T-helper 1 cell treated with Interleukin-12 subunit alpha and Interleukin-12 subunit beta and Interleukin-4 antibody, amounts not matched to agents 30 μg/mL and 1 μg/mL, for 36 hours (primary cell): Measurements from ENCODE around the gene GPRIN3.

ENCODE experiments used
- H3K27ac Mint-ChIP-seq: one replicate; pipeline ENCODE4 v1.8.0; 2021; ENCODE audit warnings: mild to moderate bottlenecking, mixed read lengths
- H3K27me3 Mint-ChIP-seq: one replicate; pipeline ENCODE4 v1.8.0; 2021; ENCODE audit warnings: low read depth, mixed read lengths
- H3K36me3 Mint-ChIP-seq: one replicate; pipeline ENCODE4 v1.8.0; 2021; ENCODE audit warnings: low read depth, mixed read lengths
- H3K4me1 Mint-ChIP-seq: one replicate; pipeline ENCODE4 v1.8.0; 2021; ENCODE audit warnings: low read depth, mixed read lengths
- H3K4me3 Mint-ChIP-seq: one replicate; pipeline ENCODE4 v1.8.0; 2021; ENCODE audit warnings: mild to moderate bottlenecking, moderate library complexity, mixed read lengths
- H3K9me3 Mint-ChIP-seq: one replicate; pipeline ENCODE4 v1.8.0; 2021; ENCODE audit warnings: mixed read lengths

The GPRIN3 gene

DNA sequence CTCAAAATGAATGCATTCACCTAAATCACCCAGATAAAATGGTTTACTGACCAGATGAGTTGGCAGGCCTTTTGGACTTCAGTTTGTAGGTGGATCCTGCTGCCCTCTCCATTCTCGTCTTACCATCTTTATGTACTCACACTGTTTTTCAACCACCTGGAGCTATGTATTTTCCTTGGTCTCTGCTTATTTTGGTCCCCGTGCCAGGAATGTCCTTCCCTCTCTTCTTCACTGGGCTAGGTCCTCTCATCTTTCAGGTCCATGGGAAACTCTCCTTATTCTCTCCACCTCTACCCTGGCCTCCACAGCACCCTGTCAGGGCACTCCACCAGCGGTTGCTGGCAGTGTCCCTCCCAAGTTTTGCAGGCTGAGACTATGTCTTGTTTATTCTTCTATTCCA lies 2.6 kb downstream of the GPRIN3 start:
- H3K4me1 Mint-ChIP-seq = peaks cover 58% of the 10 kb centered on the region
- H3K9me3 Mint-ChIP-seq = no peaks in the 10 kb centered on the region
- H3K27me3 Mint-ChIP-seq = no peaks in the 10 kb centered on the region

GRCh38 chr4:89303814-89304388 lies 3.7 kb downstream of the GPRIN3 start:
- Mint-ChIP-seq H3K36me3 (peaks cover 40% of the 10 kb centered on the region), H3K9me3 (no peaks in the 10 kb centered on the region), H3K27me3 (no peaks in the 10 kb centered on the region), H3K4me1 (peaks cover 60% of the 10 kb centered on the region), H3K4me3 (peak overlapping the region; percentile 97), H3K27ac (peak overlapping the region; percentile 88)

More for the DNA sequence above, 2.6 kb downstream of the GPRIN3 start:
- peak overlapping the region; percentile 76 for H3K27ac Mint-ChIP-seq
- peak overlapping the region; percentile 97 for H3K4me3 Mint-ChIP-seq
- H3K36me3 Mint-ChIP-seq = peaks cover 37% of the 10 kb centered on the region

DNA sequence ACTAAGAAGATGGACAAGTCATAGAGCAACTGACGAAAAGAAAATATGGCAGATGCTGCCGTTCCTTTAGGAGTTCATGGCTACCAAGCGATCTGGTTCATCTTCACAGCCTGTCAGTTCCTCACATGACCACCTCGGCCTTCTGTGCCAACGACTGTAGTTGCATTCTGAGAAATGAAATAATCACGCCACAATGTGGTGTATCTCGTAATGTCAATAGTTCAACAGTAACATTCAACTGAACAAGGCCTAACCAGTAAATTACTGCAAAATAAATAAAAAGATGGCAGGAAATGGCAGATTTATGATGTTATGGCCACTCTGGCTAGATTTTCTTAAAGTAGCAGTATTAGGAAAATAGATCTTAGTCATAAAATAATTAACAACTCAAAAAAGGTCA lies 4.4 kb downstream of the GPRIN3 start:
- H3K4me3 Mint-ChIP-seq = peak overlapping the region; percentile 89
- H3K9me3 Mint-ChIP-seq = no peaks in the 10 kb centered on the region
- H3K27me3 Mint-ChIP-seq = no peaks in the 10 kb centered on the region
- peak overlapping the region; percentile 96 for H3K27ac Mint-ChIP-seq
- H3K36me3 Mint-ChIP-seq = peaks cover 40% of the 10 kb centered on the region
- H3K4me1 Mint-ChIP-seq = peaks cover 61% of the 10 kb centered on the region

- Mint-ChIP-seq H3K36me3 (peaks cover 45% of the 10 kb centered on the region), H3K27me3 (no peaks in the 10 kb centered on the region), H3K9me3 (no peaks in the 10 kb centered on the region), H3K4me1 (peaks cover 70% of the 10 kb centered on the region), H3K27ac (peak overlapping the region; percentile 98), H3K4me3 (peak overlapping the region; percentile 80)
These were observed 5.7 kb downstream of the GPRIN3 start for GRCh38 chr4:89301902-89302301.

- Mint-ChIP-seq H3K9me3 (no peaks in the 10 kb centered on the region), H3K36me3 (peaks cover 41% of the 10 kb centered on the region), H3K4me3 (peak overlapping the region; percentile 80), H3K4me1 (peaks cover 74% of the 10 kb centered on the region), H3K27me3 (no peaks in the 10 kb centered on the region), H3K27ac (peak overlapping the region; percentile 98)
These were observed 6.6 kb downstream of the GPRIN3 start for GRCh38 chr4:89301003-89301402.

DNA sequence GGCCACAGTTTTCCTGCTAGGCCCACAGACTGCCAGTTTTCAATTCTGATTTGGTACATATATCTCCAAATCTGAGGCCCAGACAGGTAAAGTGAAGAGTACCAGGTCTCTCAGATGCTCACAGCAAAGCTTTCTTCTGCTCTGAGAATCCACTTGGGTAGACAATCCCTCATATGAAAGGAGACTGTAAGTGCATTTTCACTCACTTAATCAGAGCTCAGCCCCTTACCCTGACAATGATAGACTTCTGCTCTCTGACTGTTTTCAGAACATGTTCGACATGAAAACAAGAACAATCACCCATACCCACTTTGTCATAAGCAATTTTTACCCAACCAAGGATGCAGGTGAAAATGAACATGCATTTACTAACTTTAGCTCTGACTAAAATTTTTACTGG lies 7.1 kb downstream of the GPRIN3 start:
- Mint-ChIP-seq H3K4me3 (peak overlapping the region; percentile 88), H3K9me3 (no peaks in the 10 kb centered on the region), H3K27ac (peak overlapping the region; percentile 98), H3K27me3 (no peaks in the 10 kb centered on the region), H3K36me3 (peaks cover 36% of the 10 kb centered on the region), H3K4me1 (peaks cover 69% of the 10 kb centered on the region)

- H3K4me1 Mint-ChIP-seq = peaks cover 69% of the 10 kb centered on the region
- peak overlapping the region; percentile 88 for H3K4me3 Mint-ChIP-seq
- H3K27ac Mint-ChIP-seq = peak overlapping the region; percentile 98
- H3K27me3 Mint-ChIP-seq = no peaks in the 10 kb centered on the region
- H3K36me3 Mint-ChIP-seq = peaks cover 35% of the 10 kb centered on the region
- no peaks in the 10 kb centered on the region for H3K9me3 Mint-ChIP-seq
These were observed 7.5 kb downstream of the GPRIN3 start for GRCh38 chr4:89300060-89300459.

DNA sequence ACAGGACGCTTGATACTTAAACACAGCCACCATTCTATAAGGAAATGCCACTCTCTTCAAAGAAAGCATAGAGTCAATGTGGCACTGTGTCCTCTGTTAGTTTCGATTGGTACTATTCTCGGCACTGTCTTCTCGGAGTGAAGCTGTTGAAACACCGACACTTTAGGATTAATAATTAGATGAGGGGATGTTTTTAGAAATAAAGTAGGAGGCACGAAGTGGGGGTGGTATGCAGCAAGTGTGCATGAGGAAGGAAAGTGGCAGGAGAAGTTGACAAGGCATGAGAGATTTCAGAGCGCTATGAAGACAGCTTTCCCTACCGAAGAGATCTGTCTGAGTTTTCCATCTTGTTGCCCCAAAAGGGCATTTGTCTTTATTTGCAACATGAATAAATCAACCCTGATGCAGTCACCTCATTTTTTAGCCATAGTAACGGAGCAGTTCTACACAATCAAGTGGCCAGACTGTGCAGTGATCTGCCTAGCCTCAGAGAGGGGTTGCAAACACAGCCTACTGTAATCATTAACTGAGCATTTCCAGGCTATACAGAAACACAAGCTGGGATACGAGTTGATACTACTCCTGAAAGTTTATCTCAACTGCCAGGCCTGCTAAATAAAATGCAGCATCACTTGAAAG lies 8.3 kb downstream of the GPRIN3 start:
- Mint-ChIP-seq H3K4me3 (peak overlapping the region; percentile 88), H3K27me3 (no peaks in the 10 kb centered on the region), H3K4me1 (peaks cover 70% of the 10 kb centered on the region), H3K27ac (peak overlapping the region; percentile 98), H3K9me3 (no peaks in the 10 kb centered on the region), H3K36me3 (peaks cover 34% of the 10 kb centered on the region)

- Mint-ChIP-seq H3K9me3 (no peaks in the 10 kb centered on the region), H3K4me1 (peaks cover 69% of the 10 kb centered on the region), H3K27me3 (no peaks in the 10 kb centered on the region), H3K4me3 (peak overlapping the region; percentile 88), H3K36me3 (peaks cover 30% of the 10 kb centered on the region), H3K27ac (peak overlapping the region; percentile 98)
These were observed 8.8 kb downstream of the GPRIN3 start for GRCh38 chr4:89298788-89299152.

GRCh38 chr4:89298155-89298554 lies 9.4 kb downstream of the GPRIN3 start:
- peak overlapping the region; percentile 88 for H3K4me3 Mint-ChIP-seq
- peaks cover 31% of the 10 kb centered on the region for H3K36me3 Mint-ChIP-seq
- H3K27me3 Mint-ChIP-seq = no peaks in the 10 kb centered on the region
- peaks cover 71% of the 10 kb centered on the region for H3K4me1 Mint-ChIP-seq
- H3K9me3 Mint-ChIP-seq = no peaks in the 10 kb centered on the region
- H3K27ac Mint-ChIP-seq = peak overlapping the region; percentile 98

GRCh38 chr4:89296896-89297295 lies 10.7 kb downstream of the GPRIN3 start:
- Mint-ChIP-seq H3K9me3 (no peaks in the 10 kb centered on the region), H3K27ac (peak overlapping the region; percentile 82), H3K4me3 (peak overlapping the region; percentile 26), H3K4me1 (peaks cover 74% of the 10 kb centered on the region), H3K27me3 (no peaks in the 10 kb centered on the region), H3K36me3 (peaks cover 32% of the 10 kb centered on the region)

DNA sequence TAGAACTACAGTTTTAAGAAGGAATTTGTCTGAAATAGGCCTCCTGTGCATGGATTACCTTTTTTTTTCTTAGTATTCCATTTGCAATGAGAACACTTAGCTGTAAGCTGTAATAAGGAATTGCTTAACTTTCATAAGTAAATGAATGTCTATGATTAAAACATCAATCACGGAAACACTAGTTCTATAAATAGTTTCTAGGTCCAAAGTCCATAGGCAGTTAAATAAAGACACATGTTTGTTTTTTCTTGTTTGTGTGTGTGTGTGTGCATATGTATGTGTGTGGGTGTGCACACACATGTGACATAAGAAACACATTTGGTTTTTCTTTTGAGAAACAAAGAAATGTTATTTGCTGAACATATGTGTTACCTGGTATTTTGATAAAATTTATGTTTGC lies 11.2 kb downstream of the GPRIN3 start:
- Mint-ChIP-seq H3K27ac (peak overlapping the region; percentile 82), H3K9me3 (peaks cover 1% of the 10 kb centered on the region), H3K36me3 (peaks cover 34% of the 10 kb centered on the region), H3K4me3 (no peak overlapping the region), H3K27me3 (no peaks in the 10 kb centered on the region), H3K4me1 (peaks cover 74% of the 10 kb centered on the region)

GRCh38 chr4:89295415-89295927 lies 12.1 kb downstream of the GPRIN3 start:
- H3K27me3 Mint-ChIP-seq = no peaks in the 10 kb centered on the region
- H3K36me3 Mint-ChIP-seq = peaks cover 40% of the 10 kb centered on the region
- peaks cover 76% of the 10 kb centered on the region for H3K4me1 Mint-ChIP-seq
- peaks cover 4% of the 10 kb centered on the region for H3K9me3 Mint-ChIP-seq
- H3K4me3 Mint-ChIP-seq = peak overlapping the region; percentile 79
- H3K27ac Mint-ChIP-seq = peak overlapping the region; percentile 99

DNA sequence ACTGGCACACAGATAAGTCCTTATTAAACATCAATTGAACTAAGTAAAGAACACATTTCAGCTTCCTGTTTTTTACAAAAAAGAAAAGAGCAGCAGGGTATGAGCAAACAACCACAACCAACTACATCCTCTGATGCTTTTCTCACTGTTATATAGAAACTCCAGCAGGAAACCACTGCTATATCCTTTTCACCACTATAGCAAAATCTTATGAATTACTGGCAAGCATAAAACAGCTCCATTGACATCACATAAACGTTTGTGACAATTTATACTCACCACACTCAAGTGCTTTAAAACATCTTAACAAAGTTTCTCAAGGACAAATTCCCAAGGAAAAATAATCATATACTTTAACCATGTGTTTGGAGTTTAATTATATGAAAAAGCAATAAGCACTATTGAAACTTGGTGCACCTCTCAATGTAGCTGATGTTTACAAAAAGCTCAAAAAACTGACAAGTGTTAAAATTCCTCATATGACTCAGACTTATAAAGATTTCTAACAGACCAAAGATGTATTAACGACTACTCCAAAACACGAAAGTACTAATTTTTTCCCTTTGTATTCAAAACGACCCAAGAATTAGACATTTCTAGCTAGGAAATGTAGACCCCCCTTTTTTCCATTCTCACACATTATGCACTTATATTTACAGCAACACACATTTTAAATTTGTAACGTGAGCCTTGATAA lies 12.9 kb downstream of the GPRIN3 start:
- Mint-ChIP-seq H3K4me3 (peak overlapping the region; percentile 79), H3K4me1 (peaks cover 78% of the 10 kb centered on the region), H3K36me3 (peaks cover 47% of the 10 kb centered on the region), H3K27me3 (no peaks in the 10 kb centered on the region), H3K27ac (peak overlapping the region; percentile 99), H3K9me3 (peaks cover 4% of the 10 kb centered on the region)

DNA sequence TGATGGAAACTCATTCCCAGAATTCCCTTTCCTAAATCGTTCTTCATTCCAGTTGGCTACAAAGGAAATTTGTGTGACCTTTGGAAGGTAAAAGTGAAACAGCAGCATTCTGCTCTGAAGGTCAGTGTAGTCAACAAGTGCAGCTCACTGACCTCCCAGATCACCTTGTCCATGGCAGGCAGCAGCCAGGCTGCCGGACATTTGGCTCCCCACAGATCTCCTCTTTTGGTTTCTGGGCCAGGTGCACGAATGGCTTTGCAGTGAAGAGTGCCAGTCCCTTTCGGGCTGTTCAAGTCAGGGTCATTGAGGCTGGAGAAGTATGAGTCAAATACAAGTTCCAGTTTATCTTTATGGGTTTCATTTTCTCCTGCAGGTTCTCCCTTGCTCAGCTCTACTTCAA lies 14.3 kb downstream of the GPRIN3 start:
- Mint-ChIP-seq H3K4me3 (peak overlapping the region; percentile 63), H3K27ac (peak overlapping the region; percentile 99), H3K27me3 (no peaks in the 10 kb centered on the region), H3K36me3 (peaks cover 49% of the 10 kb centered on the region), H3K4me1 (peaks cover 84% of the 10 kb centered on the region), H3K9me3 (peaks cover 4% of the 10 kb centered on the region)
